GM12878 (cell line): ENCODE data around the gene ZNF101. TPM values are rescaled to one million over a fixed set of nuclear protein-coding genes. Genes with fewer than 3 reads are reported as not detected.

Experiments used
- ATF2 ChIP-seq: IDR thresholded peaks from 2 replicates; pipeline ENCODE4 v1.6.1; 2012; ENCODE audit warnings: low read length, inconsistent platforms
- ATF7 ChIP-seq: fragments of 450-650 bp; IDR thresholded peaks from 2 replicates; pipeline ENCODE4 v1.6.1; 2016; ENCODE audit warnings: low read depth, mild to moderate bottlenecking
- BACH1 ChIP-seq: fragments of 450-650 bp; IDR thresholded peaks from 2 replicates; pipeline ENCODE4 v1.6.1; 2017; ENCODE audit warnings: mild to moderate bottlenecking, borderline replicate concordance
- BMI1 ChIP-seq: fragments of 450-650 bp; IDR thresholded peaks from 2 replicates; pipeline ENCODE4 v1.6.1; 2016; ENCODE audit warnings: mild to moderate bottlenecking, moderate library complexity, borderline replicate concordance
- CBX5 ChIP-seq: sonication (generic); IDR thresholded peaks from 2 replicates; pipeline ENCODE4 v1.6.1; 2016; ENCODE audit warnings: low read depth, moderate library complexity, mild to moderate bottlenecking, inconsistent platforms
- CHD2 ChIP-seq: IDR thresholded peaks from 2 replicates; pipeline ENCODE4 v1.6.1; 2011; ENCODE audit warnings: low read depth, low read length, improper control_type of control experiment, borderline replicate concordance
- CREM ChIP-seq: IDR thresholded peaks from 2 replicates; pipeline ENCODE4 v1.6.1; 2014; ENCODE audit warnings: antibody characterized with exemption, low read depth
- EGR1 ChIP-seq, 2 experiments: IDR thresholded peaks; 1 replicate in 1 of 2; 2 replicates in 1 of 2; pipeline ENCODE4 v1.6.1; 2011 to 2012; ENCODE audit warnings: low read depth in 2 of 2, low read length in 2 of 2, borderline replicate concordance in 1 of 2, mild to moderate bottlenecking in 1 of 2, moderate library complexity in 1 of 2
- EZH2 ChIP-seq: IDR thresholded peaks from 2 replicates; pipeline ENCODE4 v1.6.1; 2012; ENCODE audit warnings: low read depth, mild to moderate bottlenecking, control low read depth, inconsistent platforms, low read length, borderline replicate concordance; ENCODE audit not compliant: control insufficient read depth
- GATAD2B ChIP-seq: fragments of 450-650 bp; conservative IDR thresholded peaks from 2 replicates; pipeline ENCODE4 v1.6.1; 2017; ENCODE audit warnings: low read depth, mild to moderate bottlenecking, moderate library complexity
- HDGF ChIP-seq: fragments of 450-650 bp; IDR thresholded peaks from 2 replicates; pipeline ENCODE4 v1.6.1; 2016; ENCODE audit warnings: antibody characterized with exemption
- IKZF1 ChIP-seq: fragments of 450-650 bp; conservative IDR thresholded peaks from 2 replicates; pipeline ENCODE4 v1.6.1; 2017; ENCODE audit warnings: antibody characterized with exemption, mild to moderate bottlenecking
- KDM1A ChIP-seq: fragments of 200-600 bp; sonication (generic); IDR thresholded peaks from 2 replicates; pipeline ENCODE4 v1.6.1; 2016; ENCODE audit warnings: borderline replicate concordance
- MAX ChIP-seq: IDR thresholded peaks from 2 replicates; pipeline ENCODE4 v1.6.1; 2012; ENCODE audit warnings: low read depth, low read length, improper control_type of control experiment
- MYC ChIP-seq: IDR thresholded peaks from 2 replicates; pipeline ENCODE4 v1.6.1; 2011; ENCODE audit warnings: mild to moderate bottlenecking, low read length, moderate library complexity, inconsistent platforms; ENCODE audit not compliant: insufficient read depth, insufficient replicate concordance, insufficient read length, severe bottlenecking
- NFXL1 ChIP-seq: fragments of 450-650 bp; IDR thresholded peaks from 2 replicates; pipeline ENCODE4 v1.6.1; 2017; ENCODE audit warnings: antibody characterized with exemption, mild to moderate bottlenecking, borderline replicate concordance
- NKRF ChIP-seq: fragments of 450-650 bp; conservative IDR thresholded peaks from 2 replicates; pipeline ENCODE4 v1.6.1; 2017; ENCODE audit warnings: mild to moderate bottlenecking, moderate library complexity
- NRF1 ChIP-seq: conservative IDR thresholded peaks from 2 replicates; pipeline ENCODE4 v1.6.1; 2011; ENCODE audit warnings: mild to moderate bottlenecking, low read depth, low read length, improper control_type of control experiment
- PAX5 ChIP-seq: IDR thresholded peaks from 2 replicates; pipeline ENCODE4 v1.6.1; 2011; ENCODE audit warnings: low read depth, low read length, borderline replicate concordance
- RAD51 ChIP-seq: fragments of 450-650 bp; IDR thresholded peaks from 2 replicates; pipeline ENCODE4 v1.6.1; 2016; ENCODE audit warnings: moderate library complexity, mild to moderate bottlenecking, inconsistent platforms
- SIX5 ChIP-seq: IDR thresholded peaks from 2 replicates; pipeline ENCODE4 v1.6.1; 2011; ENCODE audit warnings: mild to moderate bottlenecking, low read depth, low read length, moderate library complexity; ENCODE audit not compliant: severe bottlenecking
- SMAD5 ChIP-seq: IDR thresholded peaks from 2 replicates; pipeline ENCODE4 v1.6.1; 2016; ENCODE audit warnings: antibody characterized with exemption, low read depth
- SMARCA5 ChIP-seq: fragments of 450-650 bp; IDR thresholded peaks from 2 replicates; pipeline ENCODE4 v1.6.1; 2017; ENCODE audit warnings: mild to moderate bottlenecking
- SREBF1 ChIP-seq: IDR thresholded peaks from 2 replicates; pipeline ENCODE4 v1.6.1; 2012; ENCODE audit warnings: mild to moderate bottlenecking, low read length
- TAF1 ChIP-seq: IDR thresholded peaks from 2 replicates; pipeline ENCODE4 v1.6.1; 2011; ENCODE audit warnings: mild to moderate bottlenecking, low read depth, low read length, borderline replicate concordance
- ZNF207 ChIP-seq: fragments of 450-650 bp; IDR thresholded peaks from 2 replicates; pipeline ENCODE4 v1.6.1; 2014; ENCODE audit warnings: antibody characterized with exemption, mild to moderate bottlenecking, borderline replicate concordance
- ZNF24 ChIP-seq: fragments of 450-650 bp; IDR thresholded peaks from 2 replicates; pipeline ENCODE4 v1.6.1; 2017; ENCODE audit warnings: antibody characterized with exemption, mild to moderate bottlenecking
- ZSCAN29 ChIP-seq: fragments of 450-650 bp; IDR thresholded peaks from 2 replicates; pipeline ENCODE4 v1.6.1; 2017; ENCODE audit warnings: mild to moderate bottlenecking, moderate library complexity
- polyA plus RNA-seq, 11 experiments: library from polyadenylated mRNA; depleted of rRNA in 4 of 11; unstranded in 6 of 11; stranded (reverse) in 5 of 11; fragments of >200 nt; fragmentation: Nextera tagmentation in 4 of 11; fragmentation: Illumina TruSeq in 1 of 11; extraction: Ambion mirVana in 4 of 11; extraction: Trizol in 1 of 11; gene quantifications; 1 replicate in 1 of 11; 2 replicates in 10 of 11; pipeline versions ENCODE4 v1.2.1 to v1.2.3, GENCODE V29; 2011 to 2016; ENCODE audit warnings: inconsistent platforms in 2 of 11, missing spikeins in 2 of 11, low read depth in 1 of 11
- total RNA-seq, 4 experiments: library from RNA; depleted of rRNA in 3 of 4; stranded (reverse); fragments of >200 nt in 3 of 4; fragmentation: Illumina TruSeq in 1 of 4; extraction: Trizol in 1 of 4; gene quantifications; 2 replicates each; pipeline versions ENCODE4 v1.2.1 to v1.2.3, GENCODE V29; 2013 to 2021

ZNF101 gene
- total and polyA plus RNA-seq, 10 of the 15 experiments (the other 5 are each of a cell fraction or from before 2014, with no cell fraction given) = 15.2 to 40.5 (median 19.8) TPM

- peak; percentile 93 for TF ChIP-seq NKRF
- TF ChIP-seq ZNF207 = peak; percentile 88
- TF ChIP-seq RAD51 = no peak
- TF ChIP-seq GATAD2B = peak; percentile 98
- TF ChIP-seq MAX = no peak
- TF ChIP-seq KDM1A = no peak
- 0 out of 2 replicates have a peak, but pooled peaks have one; percentile 51 for TF ChIP-seq ZSCAN29
- peak; percentile 80 for TF ChIP-seq BACH1
- no peak for TF ChIP-seq ATF7
- 0 out of 2 replicates have a peak, but pooled peaks have one; percentile 60 for TF ChIP-seq SMAD5
- peak; percentile 28; the same call in 1 of the 2 replicates for TF ChIP-seq NRF1
- TF ChIP-seq SREBF1 = no peak
- TF ChIP-seq PAX5 = no peak
- peak; percentile 77 for TF ChIP-seq SIX5
- no peak for TF ChIP-seq EZH2
- TF ChIP-seq SMARCA5 = peak; percentile 93; the same call in 1 of the 2 replicates
- TF ChIP-seq ZNF24 = no peak
- TF ChIP-seq ATF2 = no peak
- peak in 1 of 2 experiments; percentile 58; a peak in 1 of 3 replicates for TF ChIP-seq EGR1 (IDR thresholded peaks at IDR 0.05; ENCODE audit: borderline replicate concordance in 1 of 2, low read depth in 2 of 2, low read length in 2 of 2)
- TF ChIP-seq CHD2 = peak; percentile 64; the same call in 1 of the 2 replicates
- peak; percentile 98 for TF ChIP-seq IKZF1
- peak; percentile 78 for TF ChIP-seq CREM
- TF ChIP-seq TAF1 = peak; percentile 96
- no peak for TF ChIP-seq NFXL1
- peak; percentile 62 for TF ChIP-seq MYC
- TF ChIP-seq CBX5 = no peak
- TF ChIP-seq HDGF = no peak; the same call in none of the 2 replicates
- TF ChIP-seq BMI1 = peak; percentile 85; the same call in 1 of the 2 replicates
These were observed 5.2 kb upstream of the ZNF101 start, which contains the start of gene ATP13A1 (continued) for GRCh38 chr19:19663256-19664120.
